Lower leg skin (tissue), 4 donors: ENCODE data around the gene CTNNA2. TPM values are rescaled to one million over a fixed set of nuclear protein-coding genes. Genes with fewer than 3 reads are reported as not detected.

Experiments
- DNase-seq, 2 donors: peaks; one replicate each; pipeline ENCODE4 v3.0.0-alpha.2; 2019; ENCODE audit warnings: low spot score in 2 of 2
- H3K4me3 ChIP-seq: fragments of 200-600 bp; sonication (generic); 2 replicates; pipeline ENCODE4 v1.5.1; 2017; ENCODE audit warnings: mild to moderate bottlenecking, low read depth; ENCODE audit not compliant: poor library complexity, severe bottlenecking
- CTCF ChIP-seq, 3 donors: fragments of 450-650 bp; IDR thresholded peaks; one replicate each; pipeline ENCODE4 v1.5.1; 2016; ENCODE audit warnings: antibody characterized with exemption in 3 of 3, mild to moderate bottlenecking in 3 of 3, moderate library complexity in 2 of 3
- POLR2A ChIP-seq, 2 donors: fragments of 450-650 bp; IDR thresholded peaks; one replicate each; pipeline ENCODE4 v1.6.1; 2016 to 2017; ENCODE audit warnings: antibody characterized with exemption in 2 of 2, mild to moderate bottlenecking in 1 of 2, moderate library complexity in 1 of 2
- WGBS, 2 donors: methylation state at CpG; one replicate each; pipeline ENCODE4 v1.1.5; 2018; 5-methylcytosine and 5-hydroxymethylcytosine counted together
- intact Hi-C: fragments of 100-400 bp; cut with DNase I; formaldehyde crosslinking; loops from one replicate; pipeline ENCODE4 v1.15.0; 2023; ENCODE audit warnings: low total_unique reads
- total RNA-seq, 4 donors: library from RNA; depleted of rRNA; stranded (reverse); fragments of >200 nt; gene quantifications; one replicate each; pipeline ENCODE4 v1.1.0, GENCODE V29; 2016

The CTNNA2 gene
- total RNA-seq, 4 donors from 2014 or later, result not detected

GRCh38 chr2:80469428-80469827, 956.6 kb downstream of the CTNNA2 start:
- no peak for DNase-seq
- no peak for TF ChIP-seq CTCF (IDR thresholded peaks at IDR 0.05)
- no peak for TF ChIP-seq POLR2A (IDR thresholded peaks at IDR 0.05)
- intact Hi-C loops, result no loop called here
- 84 to 90% methylated on average over 1 of the region's 1 CpG for WGBS, 2 donors
- H3K4me3 ChIP-seq, result no peak overlapping the region

GRCh38 chr2:80473069-80473468, 960.2 kb downstream of the CTNNA2 start:
- intact Hi-C loops, result no loop called here
- WGBS, 2 donors, result 80 to 81% methylated on average over 5 of the region's 5 CpGs
- no peak for DNase-seq
- H3K4me3 ChIP-seq, result no peak overlapping the region
- TF ChIP-seq CTCF (IDR thresholded peaks at IDR 0.05) (no peak), POLR2A (IDR thresholded peaks at IDR 0.05) (no peak)

GRCh38 chr2:80473796-80474195, 960.9 kb downstream of the CTNNA2 start:
- no peak overlapping the region for H3K4me3 ChIP-seq
- TF ChIP-seq CTCF (IDR thresholded peaks at IDR 0.05), result no peak
- TF ChIP-seq POLR2A (IDR thresholded peaks at IDR 0.05), result no peak
- WGBS, 2 donors, result 39 to 54% methylated on average over 1 of the region's 1 CpG
- intact Hi-C loops, result no loop called here
- DNase-seq, result no peak

- intact Hi-C loops, result no loop called here
- no peak overlapping the region for H3K4me3 ChIP-seq
Measured at GRCh38 chr2:80475970-80476369, 963.1 kb downstream of the CTNNA2 start.

GRCh38 chr2:80476535-80477117, 963.8 kb downstream of the CTNNA2 start:
- no peak for DNase-seq
- intact Hi-C loops, result no loop called here
- TF ChIP-seq CTCF (IDR thresholded peaks at IDR 0.05) (no peak), POLR2A (IDR thresholded peaks at IDR 0.05) (no peak)
- WGBS, 2 donors, result 43 to 48% methylated on average over 2 of the region's 2 CpGs
- H3K4me3 ChIP-seq, result no peak overlapping the region

More at GRCh38 chr2:80475970-80476369, 963.1 kb downstream of the CTNNA2 start:
- WGBS, 2 donors, result 67 to 75% methylated on average over 3 of the region's 3 CpGs
- DNase-seq, result no peak
- no peak for TF ChIP-seq POLR2A (IDR thresholded peaks at IDR 0.05)
- no peak for TF ChIP-seq CTCF (IDR thresholded peaks at IDR 0.05)

GRCh38 chr2:80482276-80482675, 969.4 kb downstream of the CTNNA2 start:
- TF ChIP-seq POLR2A (IDR thresholded peaks at IDR 0.05) (no peak), CTCF (IDR thresholded peaks at IDR 0.05) (no peak)
- no peak for DNase-seq
- WGBS, 2 donors, result 75 to 90% methylated on average over 3 of the region's 3 CpGs
- H3K4me3 ChIP-seq, result no peak overlapping the region
- intact Hi-C loops, result no loop called here
